LoVo (cell line): Measurements from ENCODE around the gene MC2R.

Experiments
- DNase-seq: peaks from one replicate; pipeline ENCODE4 v3.0.0-alpha.2; 2016; ENCODE audit warnings: low spot score

The MC2R gene

DNA sequence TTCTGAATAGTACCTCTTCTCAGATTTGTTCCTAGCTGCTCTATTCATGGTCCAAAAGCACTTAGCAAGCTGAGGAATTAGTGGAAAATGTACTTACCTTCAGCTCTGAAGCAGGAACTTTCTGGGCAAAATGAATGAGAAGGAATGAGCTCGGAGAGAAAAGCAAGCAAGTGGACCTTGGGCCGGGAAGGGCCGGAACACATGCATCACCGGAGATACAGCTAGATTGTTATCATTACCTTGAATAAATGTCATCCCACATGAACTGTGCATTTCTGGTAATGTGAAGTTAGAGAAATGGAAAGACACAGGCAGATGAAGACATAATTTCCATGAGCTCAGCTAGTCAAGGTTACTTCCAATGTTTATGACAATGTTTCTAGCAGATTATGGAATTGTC is at the start of gene MC2R:
Gene MC2R, minus strand, starts transcription at position 146 of the 400 bp plus-strand sequence. CDS start 30,018 bp downstream, outside the sequence.
- DNase-seq = no peak

DNA sequence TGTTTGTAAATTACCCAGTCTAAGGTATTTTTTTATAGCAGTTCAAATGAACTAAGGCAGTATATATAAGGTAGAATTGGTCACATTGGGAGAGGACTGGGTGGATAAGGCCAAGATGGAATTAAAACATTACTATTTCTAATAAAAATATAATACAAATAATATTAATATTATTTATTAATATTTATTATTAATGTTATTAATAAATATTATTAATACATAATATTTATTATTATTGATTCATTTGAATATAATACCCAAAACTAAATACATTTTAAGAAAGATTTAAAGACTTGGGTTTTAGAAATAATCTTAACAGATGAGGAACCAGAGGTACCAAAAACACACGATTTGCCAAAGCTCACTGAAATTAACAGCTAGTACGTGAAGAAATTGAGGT is 30.5 kb upstream of the MC2R start:
- no peak for DNase-seq

DNA sequence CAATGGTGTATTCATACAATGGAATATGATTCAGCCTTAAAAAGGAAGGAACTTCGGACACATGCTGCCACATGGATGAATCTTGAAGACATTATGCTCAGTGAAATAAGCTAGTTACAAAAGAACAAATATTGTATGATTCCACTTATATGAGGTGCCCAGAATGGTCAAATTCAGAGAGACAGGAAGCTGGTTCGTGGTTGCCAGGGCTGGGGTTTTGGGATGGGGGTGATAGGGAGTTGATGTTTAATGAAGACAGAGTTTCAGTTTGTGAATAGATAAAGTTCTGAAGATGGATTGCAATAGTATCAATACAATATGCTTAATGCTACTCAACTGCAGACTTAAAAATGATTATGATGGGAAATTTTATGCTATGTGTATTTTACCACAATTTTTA is 28.0 kb upstream of the MC2R start:
- no peak for DNase-seq

DNA sequence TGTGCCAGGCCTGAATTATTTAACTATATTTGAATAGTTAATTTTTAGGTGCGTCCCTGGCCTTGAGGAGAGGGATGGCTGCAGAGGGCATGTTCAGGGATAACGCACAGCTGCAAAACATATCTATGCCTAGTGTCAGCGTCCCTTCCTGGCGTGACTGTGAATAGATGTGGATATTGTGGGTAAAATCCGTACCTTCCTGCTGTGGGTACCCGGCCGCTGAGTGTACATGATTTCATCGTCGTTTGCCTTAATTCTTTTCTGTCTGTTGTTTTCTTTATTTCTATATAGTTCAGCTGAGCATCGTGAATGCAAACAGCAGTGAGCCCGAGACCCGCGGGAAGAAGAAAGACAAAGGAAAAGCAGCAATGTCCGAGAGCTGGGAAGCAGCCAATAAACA is 25.0 kb upstream of the MC2R start:
- DNase-seq = no peak

DNA sequence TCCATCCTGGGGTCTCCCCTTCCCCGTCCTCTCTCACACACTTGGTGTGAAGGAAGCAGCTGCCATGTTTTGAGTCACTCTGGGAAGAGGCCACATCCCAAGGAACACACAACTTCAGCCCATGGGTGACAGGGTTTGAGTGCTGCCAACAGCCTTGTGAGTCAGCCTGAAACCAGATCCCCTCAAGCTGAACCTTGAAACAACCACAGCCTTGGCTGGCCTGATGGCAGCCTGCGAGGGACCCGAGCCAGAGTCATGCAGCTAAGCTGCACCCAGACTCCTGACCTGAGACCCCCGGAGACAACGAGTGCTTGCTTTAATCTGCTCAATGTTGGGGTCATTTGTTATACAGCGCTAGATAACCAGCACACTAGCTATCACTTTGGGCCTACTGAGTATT is 19.3 kb upstream of the MC2R start:
- no peak for DNase-seq

DNA sequence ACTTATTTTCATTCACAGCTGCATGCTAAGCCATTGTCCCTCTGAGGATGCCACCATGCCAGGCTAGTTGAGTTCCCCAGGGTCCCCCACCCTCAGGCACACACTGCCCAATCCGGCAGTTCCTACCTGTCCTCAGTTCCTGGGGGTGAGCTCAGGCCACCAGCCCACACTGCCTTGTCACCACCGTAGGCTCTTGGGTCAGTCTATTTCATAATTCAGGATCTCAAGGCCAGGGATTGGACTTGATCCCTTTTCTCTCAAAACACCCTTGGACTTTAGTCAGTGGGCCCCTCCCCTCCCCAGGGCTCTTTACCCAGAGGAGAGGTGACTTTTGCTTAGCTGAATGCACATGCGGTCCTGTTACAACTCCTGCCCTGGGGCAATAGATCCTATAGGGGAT is 18.7 kb upstream of the MC2R start:
- DNase-seq = no peak

DNA sequence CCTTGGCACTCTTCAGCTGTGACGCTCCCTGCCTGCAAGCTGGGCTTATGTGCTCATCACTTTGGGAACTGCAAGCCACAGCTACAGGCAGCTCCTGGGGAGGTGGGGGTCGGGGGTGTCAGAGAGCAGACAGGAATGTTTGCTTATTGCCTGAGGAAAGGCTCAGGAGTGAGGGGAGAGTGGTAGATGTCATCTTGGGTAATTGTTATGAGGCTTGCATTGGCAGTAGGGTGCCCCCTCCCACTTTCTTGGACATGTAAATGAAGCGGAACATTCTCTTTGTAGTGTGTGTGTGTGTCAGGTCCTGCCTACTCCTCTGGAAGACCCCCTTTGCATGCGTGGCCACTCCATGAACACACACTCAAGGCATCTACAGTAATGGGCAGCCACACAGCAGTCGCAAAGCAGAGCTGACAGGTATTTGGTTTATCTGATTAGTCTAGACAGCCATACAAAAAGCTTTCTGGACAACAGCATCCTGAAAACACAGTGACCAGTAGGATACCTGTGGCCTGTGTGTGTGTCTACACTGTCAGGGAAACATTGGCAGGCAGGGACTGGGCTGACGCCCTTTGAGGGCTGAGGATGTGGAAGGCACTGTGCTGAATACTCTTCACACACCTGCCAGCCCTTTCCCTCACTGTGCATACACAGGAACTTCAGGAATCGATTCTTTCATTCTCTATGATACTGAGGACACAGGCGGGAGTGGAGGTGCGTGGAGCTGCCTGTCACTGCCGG is 17.1 kb upstream of the MC2R start:
- no peak for DNase-seq

DNA sequence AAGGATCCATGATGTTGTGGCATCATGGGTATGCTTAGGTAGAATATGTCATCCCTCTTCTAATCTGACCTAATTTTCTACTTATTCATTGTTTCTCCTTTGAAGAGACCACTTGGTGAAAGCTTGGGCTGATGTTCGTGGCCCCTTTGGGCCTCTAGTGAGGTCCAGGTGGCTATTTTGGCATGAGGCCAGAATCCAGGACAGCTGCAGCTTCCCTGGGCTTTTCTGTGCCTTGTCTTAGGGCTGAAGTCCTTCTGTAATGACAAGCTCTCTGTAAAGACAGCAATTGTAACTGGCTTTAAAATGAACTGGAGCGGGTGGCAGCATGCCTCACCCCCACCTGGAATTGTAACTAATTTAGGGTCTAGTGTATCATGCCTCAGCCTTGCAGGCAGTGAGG is 15.6 kb upstream of the MC2R start:
- DNase-seq = no peak

DNA sequence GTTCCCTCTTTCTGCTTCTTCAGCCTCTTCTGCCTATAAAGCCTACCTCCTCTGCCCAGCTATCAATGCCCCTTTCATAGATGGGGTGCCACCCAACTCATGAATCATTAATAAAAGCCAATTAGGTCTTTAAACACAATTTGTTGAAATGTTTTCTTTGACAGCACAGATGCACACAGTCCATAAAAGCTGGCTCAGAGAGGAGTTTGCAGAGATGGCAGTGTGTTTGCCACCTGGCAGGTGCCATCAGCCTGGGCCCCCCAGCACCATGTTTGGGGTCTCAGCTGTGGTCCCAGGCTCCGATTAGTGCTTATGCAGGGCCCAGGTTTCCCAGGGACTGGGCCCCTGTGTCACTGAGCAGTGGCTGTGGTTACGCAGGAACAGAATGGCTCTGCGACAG is 7.9 kb upstream of the MC2R start:
- no peak for DNase-seq

DNA sequence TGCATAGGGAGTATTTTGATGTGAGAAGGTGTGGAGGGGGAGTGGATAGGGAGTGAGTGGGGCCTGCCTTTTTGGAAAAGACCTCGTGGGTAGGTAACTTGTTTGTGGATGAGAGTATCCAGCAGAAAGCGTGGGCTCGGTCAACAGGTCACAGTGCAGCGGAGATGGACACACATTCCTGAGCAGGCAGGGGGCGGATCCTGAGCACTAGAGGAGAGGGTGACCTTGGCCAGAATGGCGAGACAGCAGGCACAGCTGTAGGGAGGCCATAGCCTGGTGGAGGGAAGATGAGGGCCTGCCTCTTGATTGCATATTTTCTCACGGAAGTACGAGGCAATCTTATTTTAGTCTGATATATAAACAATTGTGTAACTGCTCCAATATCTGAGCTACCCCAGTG is 3.6 kb upstream of the MC2R start:
- DNase-seq = no peak

DNA sequence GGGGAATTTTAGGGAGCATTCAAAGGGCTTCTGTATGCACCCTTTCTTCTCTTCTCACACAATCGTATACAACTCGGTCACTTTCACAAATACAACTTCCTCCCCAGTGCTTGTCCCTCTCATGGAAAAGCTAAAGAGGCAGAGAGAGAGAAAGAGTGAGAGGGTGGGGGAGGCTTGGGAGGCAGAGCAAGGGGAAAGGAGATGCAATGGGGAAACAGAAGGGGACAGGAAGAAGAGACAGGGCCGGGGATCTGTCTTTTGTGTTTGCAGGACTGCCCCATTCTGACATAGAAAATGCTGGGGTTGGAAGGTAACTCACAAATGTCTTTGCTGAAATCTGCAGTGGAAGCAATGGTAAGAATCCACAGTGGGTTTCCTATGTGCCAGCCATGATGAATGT is 2.1 kb upstream of the MC2R start:
- DNase-seq = no peak

DNA sequence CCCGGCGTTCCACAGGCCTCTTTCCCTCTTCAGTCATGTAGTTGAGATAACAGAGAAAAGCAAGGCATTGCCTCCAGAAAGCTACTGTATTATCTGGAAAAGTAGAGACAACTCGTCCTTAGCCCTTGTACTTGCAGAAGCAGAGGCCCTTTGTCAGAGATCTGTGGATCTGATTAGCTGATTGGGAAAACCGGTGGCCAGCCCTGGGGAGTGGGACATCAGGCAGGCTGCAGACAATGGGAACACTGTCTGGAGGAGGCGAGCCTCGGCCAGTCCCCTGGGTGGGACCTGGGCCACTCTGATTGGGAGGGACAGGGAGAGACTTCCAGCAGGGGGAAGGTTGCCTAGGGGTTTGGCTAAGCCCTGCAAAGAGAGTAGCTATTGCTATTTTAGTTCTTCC is 1.2 kb upstream of the MC2R start:
- DNase-seq = no peak

DNA sequence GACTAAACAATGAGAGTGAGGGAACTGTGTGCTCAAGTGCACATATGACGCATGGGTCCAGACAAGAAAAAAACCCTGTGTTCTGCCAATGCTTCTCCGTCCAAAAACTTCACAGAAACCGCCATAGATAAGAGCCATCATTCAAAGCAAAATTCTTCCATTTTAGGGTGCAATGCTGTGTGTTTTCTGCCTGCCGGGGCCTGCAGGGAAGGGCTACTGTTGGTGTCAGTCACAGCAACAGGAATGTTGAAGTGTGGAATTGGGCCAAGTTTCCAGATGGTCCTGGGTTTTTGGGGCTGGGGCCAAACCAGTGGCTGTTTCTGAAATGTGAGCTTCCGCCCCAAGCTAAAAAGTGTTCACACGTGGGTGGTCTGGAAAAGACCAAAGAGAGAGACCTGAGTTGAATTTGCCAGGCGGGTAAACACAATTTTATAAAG is 677 bp upstream of the MC2R start:
- DNase-seq = no peak

DNA sequence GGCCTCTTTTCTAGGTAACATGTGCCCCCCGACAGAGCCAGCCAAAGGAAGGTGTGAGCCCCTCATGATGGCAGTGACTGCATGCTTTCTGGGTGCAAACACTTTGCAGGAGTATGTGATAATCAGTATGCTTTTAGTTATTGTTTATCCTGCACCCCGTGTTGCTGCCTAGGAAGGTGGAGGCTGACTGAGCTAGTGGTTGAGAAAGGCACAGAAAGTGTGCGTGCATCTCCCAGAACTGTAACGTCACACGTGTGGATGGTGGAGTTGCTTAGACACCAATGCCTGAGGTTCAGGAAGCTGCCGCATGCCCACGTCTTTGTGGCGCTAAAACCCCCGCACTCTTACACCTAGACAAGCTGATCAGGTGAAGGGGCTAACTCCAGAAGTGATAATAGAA is 580 bp downstream of the MC2R start:
- DNase-seq = no peak

DNA sequence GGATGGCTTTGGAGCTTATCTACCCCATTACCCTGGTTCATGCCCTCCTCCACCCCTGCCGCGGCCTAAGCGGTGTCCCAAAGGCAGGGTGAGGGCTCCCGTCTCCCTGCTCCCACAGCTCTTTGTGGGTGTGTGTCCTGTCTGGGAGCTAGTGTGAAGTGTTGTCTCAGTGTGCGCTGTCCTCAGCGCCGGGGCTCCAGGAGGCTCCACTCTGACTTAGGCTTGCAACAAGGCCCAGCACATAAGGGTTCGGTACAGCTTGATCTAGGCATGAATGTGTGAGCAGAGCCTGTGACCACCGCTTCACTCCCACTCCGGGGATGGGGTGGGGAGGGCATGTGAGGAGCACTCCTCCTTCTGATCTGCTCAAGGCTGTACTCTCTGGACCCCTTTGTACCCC is 1.2 kb downstream of the MC2R start:
- no peak for DNase-seq

DNA sequence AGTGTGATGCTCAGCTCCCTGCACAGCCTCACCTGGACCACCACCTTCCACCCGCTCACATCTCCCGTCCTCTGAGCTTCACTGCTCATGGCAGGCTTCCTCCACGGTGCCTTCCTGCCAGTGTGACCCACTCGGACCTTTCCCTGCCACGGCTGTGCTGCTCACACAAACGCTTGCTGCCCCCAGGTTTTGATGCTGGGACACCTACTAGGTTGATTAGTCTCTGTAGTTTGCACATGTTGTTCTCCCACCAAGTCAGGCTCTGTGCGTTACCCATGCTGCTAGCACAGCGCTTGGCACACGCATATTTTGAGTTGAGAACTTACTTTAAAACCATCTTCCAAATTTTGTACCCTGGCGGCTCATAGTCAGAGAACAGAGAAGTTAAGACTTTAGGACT is 2.1 kb downstream of the MC2R start:
- DNase-seq = no peak

DNA sequence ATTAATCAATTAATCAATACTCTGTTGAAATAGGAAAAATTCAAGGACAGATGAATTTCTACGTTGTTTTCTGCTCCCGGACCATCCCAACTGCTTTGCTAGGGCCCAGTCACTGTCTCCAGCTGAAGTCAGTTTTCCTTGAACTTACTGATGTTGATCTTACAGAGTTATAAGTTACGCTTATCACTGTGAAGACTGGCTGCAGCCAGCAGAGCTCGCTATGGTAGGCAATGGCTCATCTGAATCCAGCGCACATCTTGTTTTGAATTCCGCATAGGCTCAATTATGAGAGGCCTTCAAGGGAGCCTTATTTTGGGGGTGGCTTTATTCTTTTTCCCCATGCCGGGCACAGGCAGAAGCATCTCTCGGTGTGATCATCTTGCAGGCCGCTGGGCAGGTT is 2.7 kb downstream of the MC2R start:
- DNase-seq = no peak

DNA sequence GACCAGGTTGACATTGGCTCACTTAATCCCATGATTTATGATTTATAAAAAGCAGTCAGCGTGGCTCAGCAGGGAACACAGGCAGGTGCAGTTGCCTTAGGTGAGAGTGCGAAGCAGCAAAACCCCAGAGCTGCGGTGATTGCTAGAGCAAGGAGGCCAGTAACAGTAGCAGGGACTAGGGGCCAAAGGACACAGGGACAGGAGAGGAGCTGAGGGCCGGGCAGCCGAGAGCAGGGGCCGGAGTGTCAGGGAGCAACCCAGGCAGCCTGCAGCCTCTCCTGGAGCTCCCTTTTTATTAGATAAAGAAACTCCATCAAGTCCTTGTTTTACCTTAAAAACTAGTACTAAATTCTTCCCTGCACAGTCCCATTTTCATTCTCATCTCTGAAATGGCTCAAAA is 4.3 kb downstream of the MC2R start:
- DNase-seq = no peak

DNA sequence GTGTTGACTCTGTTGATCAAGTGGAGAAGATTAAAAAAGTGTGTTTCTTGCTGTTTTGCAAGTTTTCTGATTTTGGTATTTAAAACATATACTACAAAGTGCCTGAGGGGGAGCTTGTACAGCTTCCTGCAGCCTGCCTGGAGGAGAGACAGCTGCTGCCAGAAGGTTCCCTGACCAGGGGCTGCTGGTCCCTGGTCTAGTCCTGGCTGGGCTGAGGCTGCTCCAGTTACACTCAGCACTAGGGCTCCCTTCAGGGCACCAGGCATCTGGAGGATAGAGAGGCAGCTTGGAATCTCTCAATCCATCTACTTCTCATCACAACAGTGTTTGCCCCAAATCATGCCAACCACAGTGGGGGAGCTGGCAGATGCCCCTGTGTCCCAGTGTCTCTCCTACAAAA is 4.8 kb downstream of the MC2R start:
- no peak for DNase-seq

DNA sequence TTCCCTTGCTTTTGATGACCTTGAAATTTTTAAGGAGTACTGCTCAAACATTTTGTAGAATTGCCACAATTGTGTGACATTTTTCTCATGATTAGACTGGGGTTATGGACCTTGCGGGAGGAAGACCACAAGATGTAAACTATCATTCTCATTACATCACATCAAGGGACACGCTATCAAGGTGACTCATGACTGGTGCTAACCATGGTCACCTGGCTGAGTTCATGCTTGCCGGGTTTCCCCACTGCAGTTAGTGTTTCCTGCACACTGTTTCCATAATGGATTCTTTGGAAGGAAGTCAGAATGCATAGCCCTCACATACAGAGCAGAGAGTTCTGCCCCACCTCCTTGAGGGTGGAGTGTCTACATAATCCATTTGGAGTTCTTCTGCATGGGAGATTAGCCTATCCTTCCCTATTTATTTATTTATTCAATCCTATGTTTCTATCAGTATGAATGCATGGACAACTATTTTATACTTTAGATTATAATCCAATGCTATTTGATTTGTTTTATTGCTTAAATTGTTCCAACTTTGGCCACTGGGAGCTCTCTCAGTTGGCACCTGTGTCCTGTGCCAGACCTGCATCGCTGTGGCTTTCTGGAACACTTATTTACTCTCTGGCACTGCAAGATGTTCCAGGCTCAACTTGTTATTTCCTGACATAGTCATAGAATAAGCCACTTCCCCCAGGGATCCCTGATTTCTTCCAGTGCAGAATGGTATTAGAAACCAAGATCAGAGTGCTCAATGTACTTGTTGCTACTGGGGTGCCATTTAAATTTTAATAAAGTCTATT is 6.0 kb downstream of the MC2R start:
- DNase-seq = no peak

DNA sequence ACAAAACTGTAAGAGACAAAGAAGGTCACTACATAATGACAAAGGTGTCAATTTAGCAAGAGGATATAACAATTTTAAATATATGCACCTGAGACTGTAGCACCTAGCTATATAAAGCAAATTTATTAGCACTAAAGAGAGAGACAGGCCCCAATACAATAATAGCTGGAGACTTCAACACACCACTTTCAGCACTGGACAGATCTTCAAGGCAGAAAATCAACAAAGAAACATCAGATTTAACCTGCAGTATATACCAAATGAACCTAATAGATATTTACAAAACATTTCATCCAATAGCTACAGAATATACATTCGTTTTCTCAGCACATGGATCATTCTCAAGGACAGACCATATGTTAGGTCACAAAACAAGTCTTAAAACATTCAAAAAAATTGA is 14.7 kb downstream of the MC2R start:
- DNase-seq = no peak

DNA sequence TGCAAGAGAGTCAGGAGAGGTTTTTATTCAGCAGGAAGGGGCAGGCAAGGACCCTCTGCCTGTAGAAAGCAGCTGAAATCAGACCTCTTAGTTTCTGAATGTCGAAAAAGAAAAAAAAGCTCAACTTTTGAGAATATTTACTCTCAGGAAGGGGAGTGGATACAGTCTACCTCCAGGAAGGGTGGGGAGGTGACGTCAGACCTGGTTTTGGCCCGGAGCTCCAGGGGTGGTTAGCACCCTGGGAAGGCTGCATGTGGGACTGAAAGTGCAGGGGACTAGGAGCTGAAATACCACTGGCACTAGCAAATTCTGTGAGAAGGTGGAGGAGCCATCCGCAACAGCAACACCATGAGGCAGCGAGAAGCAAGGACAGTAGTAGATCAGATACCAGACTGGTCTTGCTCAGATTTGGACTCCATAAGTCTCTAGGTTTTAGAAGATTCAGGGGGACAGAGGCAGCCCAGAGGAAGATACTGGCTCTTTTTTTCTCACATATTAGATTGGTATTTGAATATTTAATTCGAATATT is 19.8 kb downstream of the MC2R start:
- DNase-seq = no peak

DNA sequence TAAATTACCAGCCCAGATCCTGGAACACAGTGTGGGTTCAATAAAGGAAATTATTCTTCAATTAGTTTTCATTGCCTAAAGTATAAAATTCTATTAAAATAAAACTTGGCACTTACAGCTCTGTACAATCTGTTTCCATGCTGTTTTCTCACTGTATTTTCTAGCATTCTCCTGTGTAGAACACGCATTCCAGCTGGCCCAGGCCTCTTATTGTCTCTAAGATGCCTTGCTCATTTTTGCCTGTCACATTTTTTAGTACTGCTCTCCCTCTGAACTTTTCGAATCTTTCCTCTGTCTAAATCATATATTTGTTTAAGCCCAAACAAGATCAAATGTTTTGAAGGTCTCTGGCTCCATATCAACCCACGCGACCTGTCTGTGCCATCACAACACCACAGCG is 20.8 kb downstream of the MC2R start:
- no peak for DNase-seq

DNA sequence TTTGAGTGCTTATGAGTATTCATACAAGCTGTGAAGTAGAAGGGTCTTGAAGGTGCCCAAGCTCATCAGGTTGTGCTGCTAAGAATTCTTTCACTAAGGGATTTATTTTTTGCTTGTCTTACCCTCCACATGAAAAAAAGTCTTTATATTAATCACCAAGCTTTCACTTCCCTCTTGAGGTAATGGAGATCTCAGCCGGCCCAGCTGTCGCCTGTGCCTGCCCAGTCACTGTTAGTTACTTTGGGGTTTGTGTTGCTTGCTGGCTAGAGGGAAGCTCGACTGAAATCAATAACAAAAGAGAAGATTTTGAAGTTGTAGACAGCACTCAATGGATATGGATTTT is 21.9 kb downstream of the MC2R start:
- no peak for DNase-seq
